HG02885 (cell line): Measurements from ENCODE around the gene ADAM23.

Experiments
- ATAC-seq: cut with Tn5 transposase; IDR thresholded peaks from one replicate; pipeline ENCODE4 v1.9.1; 2021; ENCODE audit warnings: mild to moderate bottlenecking; ENCODE audit not compliant: unreplicated experiment, poor library complexity

Gene ADAM23

GRCh38 chr2:206442474-206442832, 879 bp upstream of the ADAM23 start:
- no peak for ATAC-seq

- ATAC-seq = peak; percentile 59
These were observed 599 bp downstream of the ADAM23 start for GRCh38 chr2:206443735-206444527.

GRCh38 chr2:206445948-206446347, 2.6 kb downstream of the ADAM23 start:
- ATAC-seq = no peak

GRCh38 chr2:206452242-206452641, 8.9 kb downstream of the ADAM23 start:
- ATAC-seq = peak; percentile 75

GRCh38 chr2:206452750-206453149, 9.4 kb downstream of the ADAM23 start:
- no peak for ATAC-seq

GRCh38 chr2:206456078-206456754, 12.9 kb downstream of the ADAM23 start:
- ATAC-seq = no peak

- peak; percentile 89 for ATAC-seq
These were observed 13.9 kb downstream of the ADAM23 start for GRCh38 chr2:206457188-206457634.

GRCh38 chr2:206462240-206462854, 19.0 kb downstream of the ADAM23 start:
- no peak for ATAC-seq

- no peak for ATAC-seq
These were observed 20.4 kb downstream of the ADAM23 start for GRCh38 chr2:206463685-206464084.

- no peak for ATAC-seq
These were observed 21.3 kb downstream of the ADAM23 start for GRCh38 chr2:206464597-206464996.

- ATAC-seq = peak; percentile 77
These were observed 28.3 kb downstream of the ADAM23 start for GRCh38 chr2:206471524-206472062.

- ATAC-seq = peak; percentile 47
These were observed 28.8 kb downstream of the ADAM23 start for GRCh38 chr2:206472094-206472493.

GRCh38 chr2:206474099-206474498, 30.8 kb downstream of the ADAM23 start:
- no peak for ATAC-seq

- ATAC-seq = no peak
These were observed 34.0 kb downstream of the ADAM23 start for GRCh38 chr2:206477296-206477695.

GRCh38 chr2:206478340-206478739, 35.0 kb downstream of the ADAM23 start:
- ATAC-seq = no peak

- ATAC-seq = no peak
These were observed 36.8 kb downstream of the ADAM23 start for GRCh38 chr2:206480161-206480560.

- ATAC-seq = no peak
These were observed 37.3 kb downstream of the ADAM23 start for GRCh38 chr2:206480620-206481019.

- ATAC-seq = no peak
These were observed 37.7 kb downstream of the ADAM23 start for GRCh38 chr2:206481056-206481455.

GRCh38 chr2:206482123-206482522, 38.8 kb downstream of the ADAM23 start:
- ATAC-seq = no peak

GRCh38 chr2:206482633-206483032, 39.3 kb downstream of the ADAM23 start:
- no peak for ATAC-seq

GRCh38 chr2:206488053-206488452, 44.7 kb downstream of the ADAM23 start:
- no peak for ATAC-seq
